BLaER1 (cell line): ENCODE measurements around the gene TEAD1.

Experiments used
- H3K27ac ChIP-seq: shearing (Covaris generic); formaldehyde crosslinking; 2 replicates; pipeline ENCODE4 v1.8.1; 2022
- H3K27me3 ChIP-seq: shearing (Covaris generic); formaldehyde crosslinking; 2 replicates; pipeline ENCODE4 v1.8.1; 2022
- H3K36me3 ChIP-seq: shearing (Covaris generic); formaldehyde crosslinking; 2 replicates; pipeline ENCODE4 v1.8.1; 2022
- H3K4me1 ChIP-seq: shearing (Covaris generic); formaldehyde crosslinking; 2 replicates; pipeline ENCODE4 v1.8.1; 2022
- H3K4me2 ChIP-seq: shearing (Covaris generic); formaldehyde crosslinking; 2 replicates; pipeline ENCODE4 v1.8.1; 2022
- H3K4me3 ChIP-seq: shearing (Covaris generic); formaldehyde crosslinking; 2 replicates; pipeline ENCODE4 v1.8.1; 2022
- H3K9ac ChIP-seq: shearing (Covaris generic); formaldehyde crosslinking; 2 replicates; pipeline ENCODE4 v1.8.1; 2022
- H3K9me3 ChIP-seq: shearing (Covaris generic); formaldehyde crosslinking; 2 replicates; pipeline ENCODE4 v1.8.1; 2022
- H4K20me1 ChIP-seq: shearing (Covaris generic); formaldehyde crosslinking; 2 replicates; pipeline ENCODE4 v1.8.1; 2022
- Cebpa-rat ChIP-seq: shearing (Covaris generic); IDR thresholded peaks from 2 replicates; pipeline ENCODE4 v1.8.1; 2022

TEAD1 gene

DNA sequence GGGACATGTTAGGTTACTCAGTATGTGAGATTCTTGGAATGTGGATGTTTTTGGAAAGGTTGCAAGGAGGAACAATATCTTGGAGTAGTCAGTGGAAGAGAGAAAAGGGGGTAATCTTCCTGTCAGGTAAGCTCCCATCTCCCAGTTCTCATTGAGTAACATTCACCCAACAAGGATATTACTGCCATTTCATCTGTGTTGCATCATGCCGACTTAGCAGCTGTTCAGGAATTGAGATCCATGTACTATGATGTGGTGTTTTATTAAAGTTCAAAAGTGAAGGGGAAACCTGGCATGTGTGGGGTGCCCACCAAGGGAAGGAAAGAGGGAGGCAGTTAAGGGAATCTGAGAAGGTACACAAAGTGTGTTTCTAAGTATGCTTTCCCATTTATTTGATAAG lies 276.4 kb downstream of the TEAD1 start:
- peaks cover 18% of the 10 kb centered on the region for H3K9me3 ChIP-seq
- no peak overlapping the region for H3K27ac ChIP-seq
- no peaks in the 10 kb centered on the region for H3K27me3 ChIP-seq
- H3K36me3 ChIP-seq: no peaks in the 10 kb centered on the region; the same call in 1 of the 2 replicates
- H3K4me1 ChIP-seq: 0 out of 2 replicates have a peak, but pooled peaks cover under 1% of the 10 kb centered on the region
- no peaks in the 10 kb centered on the region for H4K20me1 ChIP-seq
- no peak overlapping the region for H3K4me2 ChIP-seq
- no peak overlapping the region for H3K4me3 ChIP-seq
- H3K9ac ChIP-seq: no peak overlapping the region
- no peak for TF ChIP-seq Cebpa-rat

DNA sequence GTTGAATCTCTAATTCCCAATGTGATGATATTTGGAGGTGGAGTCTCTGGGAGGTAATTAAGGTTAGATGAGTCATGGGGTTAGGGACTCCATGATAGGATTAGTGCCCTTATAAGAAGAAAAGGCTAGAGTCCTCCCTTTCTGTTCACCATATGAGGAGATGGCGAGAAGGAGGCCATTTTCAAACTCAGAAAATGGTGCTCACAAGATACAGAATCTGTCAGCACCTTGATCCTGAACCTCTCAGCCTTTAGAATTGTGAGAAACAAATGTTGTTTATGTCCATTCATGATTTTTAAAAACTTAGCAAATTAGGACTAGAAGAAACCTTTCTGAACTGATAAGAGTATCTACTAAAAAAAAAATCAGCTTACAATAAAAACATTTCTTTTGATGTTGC lies 277.2 kb downstream of the TEAD1 start:
- Histone ChIP-seq H3K9me3 (peaks cover 18% of the 10 kb centered on the region), H3K27me3 (no peaks in the 10 kb centered on the region), H3K36me3 (no peaks in the 10 kb centered on the region; the same call in 1 of the 2 replicates), H3K4me2 (no peak overlapping the region), H3K4me1 (no peaks in the 10 kb centered on the region), H3K27ac (no peak overlapping the region), H3K9ac (no peak overlapping the region), H3K4me3 (no peak overlapping the region), H4K20me1 (no peaks in the 10 kb centered on the region)
- no peak for TF ChIP-seq Cebpa-rat

DNA sequence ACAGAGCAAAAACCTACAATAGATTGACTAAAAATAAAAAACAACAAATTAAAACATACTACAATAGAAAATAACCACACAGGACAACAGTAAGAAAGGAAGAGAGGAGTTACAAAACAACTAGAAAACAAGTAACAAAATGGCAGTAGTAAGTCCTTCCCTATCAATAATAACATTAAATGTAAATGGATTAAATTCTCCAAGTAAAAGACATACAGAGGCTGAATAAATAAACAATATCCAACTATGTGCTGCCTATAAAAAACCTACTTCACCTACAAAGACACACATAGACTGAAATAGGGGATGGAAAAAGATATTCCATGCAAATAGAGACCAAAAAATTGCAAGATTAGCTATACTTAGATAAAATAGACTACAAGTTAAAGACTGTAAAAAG lies 277.9 kb downstream of the TEAD1 start:
- H3K27ac ChIP-seq: no peak overlapping the region
- H4K20me1 ChIP-seq: no peaks in the 10 kb centered on the region
- no peak for TF ChIP-seq Cebpa-rat
- H3K9ac ChIP-seq: no peak overlapping the region
- no peaks in the 10 kb centered on the region for H3K27me3 ChIP-seq
- no peaks in the 10 kb centered on the region for H3K4me1 ChIP-seq
- no peak overlapping the region for H3K4me2 ChIP-seq
- H3K36me3 ChIP-seq: no peaks in the 10 kb centered on the region; the same call in 1 of the 2 replicates
- H3K4me3 ChIP-seq: no peak overlapping the region
- peaks cover 14% of the 10 kb centered on the region; the same call in 1 of the 2 replicates for H3K9me3 ChIP-seq

DNA sequence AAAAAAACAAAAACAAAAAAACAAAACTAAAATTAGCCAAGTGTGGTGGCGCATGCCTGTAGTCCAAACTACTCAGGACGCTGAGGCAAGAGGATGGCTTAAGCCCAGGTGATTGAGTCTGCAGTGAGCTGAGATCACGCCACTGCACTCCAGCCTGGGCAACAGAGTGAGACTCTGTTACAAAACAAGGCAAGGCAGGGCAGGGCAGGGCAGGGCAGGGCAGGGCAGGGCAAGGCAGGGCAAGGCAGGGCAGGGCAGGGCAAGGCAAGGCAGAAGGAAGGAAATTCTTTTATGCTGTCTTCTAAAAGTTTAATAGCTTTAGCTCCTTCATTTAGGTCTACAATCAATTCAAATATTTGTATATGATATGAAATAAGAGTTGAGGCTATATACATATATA lies 284.8 kb downstream of the TEAD1 start:
- no peak overlapping the region for H3K27ac ChIP-seq
- H3K4me1 ChIP-seq: no peaks in the 10 kb centered on the region
- H3K4me3 ChIP-seq: no peak overlapping the region

DNA sequence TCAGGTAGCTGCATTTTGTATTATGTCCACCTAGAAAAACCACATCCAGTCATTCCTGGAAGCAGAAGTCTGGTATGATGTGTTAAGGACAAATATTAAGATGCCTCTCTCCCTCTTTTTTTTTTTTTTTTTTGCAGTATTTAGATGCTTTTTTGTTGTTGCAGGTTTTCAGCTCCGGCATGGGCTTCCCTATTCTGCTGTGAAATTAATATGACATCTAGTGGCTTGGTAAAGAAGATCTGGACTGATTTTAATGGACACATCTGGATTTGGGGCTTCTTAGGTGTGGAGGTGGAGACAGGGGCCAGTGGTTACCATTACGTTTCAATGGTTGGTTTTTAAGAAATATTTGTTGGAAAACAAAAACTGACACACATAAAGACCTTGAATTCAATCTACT lies 287.4 kb downstream of the TEAD1 start:
- Histone ChIP-seq H4K20me1 (no peaks in the 10 kb centered on the region), H3K4me1 (no peaks in the 10 kb centered on the region), H3K27me3 (no peaks in the 10 kb centered on the region), H3K27ac (no peak overlapping the region), H3K4me2 (no peak overlapping the region), H3K36me3 (no peaks in the 10 kb centered on the region), H3K9ac (no peak overlapping the region), H3K9me3 (no peaks in the 10 kb centered on the region), H3K4me3 (no peak overlapping the region)
- TF ChIP-seq Cebpa-rat: no peak

More for the DNA sequence above, 284.8 kb downstream of the TEAD1 start:
- no peaks in the 10 kb centered on the region for H4K20me1 ChIP-seq
- H3K4me2 ChIP-seq: no peak overlapping the region
- no peak overlapping the region for H3K9ac ChIP-seq
- no peaks in the 10 kb centered on the region for H3K9me3 ChIP-seq
- no peaks in the 10 kb centered on the region for H3K27me3 ChIP-seq
- no peaks in the 10 kb centered on the region for H3K36me3 ChIP-seq
- no peak for TF ChIP-seq Cebpa-rat

DNA sequence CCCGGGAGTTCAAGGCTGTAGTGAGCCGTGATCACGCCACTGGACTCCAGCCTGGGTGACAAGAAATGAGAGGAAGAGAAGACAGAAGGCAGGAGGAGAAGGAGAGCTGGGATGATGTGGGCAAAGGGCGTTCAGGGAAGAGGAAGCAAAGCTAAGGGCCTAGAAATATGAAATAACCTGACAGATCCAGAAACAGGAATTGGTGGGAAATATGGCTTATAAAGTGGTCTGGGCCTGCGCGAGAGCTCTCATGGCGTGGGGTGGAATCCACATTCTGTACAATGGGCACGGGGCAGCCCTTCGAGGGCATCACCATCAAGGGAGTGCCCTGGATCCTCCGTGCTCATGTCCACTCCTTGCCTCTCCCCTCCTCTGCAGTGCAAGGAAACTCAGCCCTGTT lies 288.1 kb downstream of the TEAD1 start:
- Histone ChIP-seq H3K4me2 (no peak overlapping the region), H3K27ac (no peak overlapping the region), H3K4me1 (no peaks in the 10 kb centered on the region), H3K9me3 (no peaks in the 10 kb centered on the region), H3K36me3 (no peaks in the 10 kb centered on the region), H3K4me3 (no peak overlapping the region), H3K9ac (no peak overlapping the region), H3K27me3 (no peaks in the 10 kb centered on the region), H4K20me1 (no peaks in the 10 kb centered on the region)
- TF ChIP-seq Cebpa-rat: no peak

DNA sequence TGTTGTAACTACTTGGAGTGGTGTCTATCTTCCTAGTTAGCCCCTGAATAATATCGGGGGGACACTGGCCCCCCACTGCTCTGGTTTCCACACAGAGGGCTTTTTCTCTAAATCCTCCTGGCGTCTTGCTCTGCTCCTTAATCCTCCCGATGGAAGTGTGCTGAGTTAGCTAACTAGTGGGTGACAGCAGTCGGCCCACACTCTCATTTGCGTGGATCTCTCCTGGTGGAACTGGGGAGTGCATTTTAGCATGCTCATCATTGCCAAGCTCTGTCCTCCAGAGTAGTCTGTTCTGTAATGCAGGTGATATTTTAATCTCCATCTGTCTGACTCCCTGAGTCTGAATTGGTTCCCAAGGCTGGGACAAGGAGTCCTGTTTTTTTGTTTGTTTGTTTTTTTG lies 288.8 kb downstream of the TEAD1 start:
- no peaks in the 10 kb centered on the region for H4K20me1 ChIP-seq
- no peak overlapping the region for H3K4me3 ChIP-seq
- no peak overlapping the region for H3K4me2 ChIP-seq
- H3K9ac ChIP-seq: no peak overlapping the region
- H3K36me3 ChIP-seq: no peaks in the 10 kb centered on the region
- no peaks in the 10 kb centered on the region for H3K27me3 ChIP-seq
- no peak for TF ChIP-seq Cebpa-rat
- no peaks in the 10 kb centered on the region for H3K9me3 ChIP-seq
- H3K27ac ChIP-seq: no peak overlapping the region
- H3K4me1 ChIP-seq: no peaks in the 10 kb centered on the region

DNA sequence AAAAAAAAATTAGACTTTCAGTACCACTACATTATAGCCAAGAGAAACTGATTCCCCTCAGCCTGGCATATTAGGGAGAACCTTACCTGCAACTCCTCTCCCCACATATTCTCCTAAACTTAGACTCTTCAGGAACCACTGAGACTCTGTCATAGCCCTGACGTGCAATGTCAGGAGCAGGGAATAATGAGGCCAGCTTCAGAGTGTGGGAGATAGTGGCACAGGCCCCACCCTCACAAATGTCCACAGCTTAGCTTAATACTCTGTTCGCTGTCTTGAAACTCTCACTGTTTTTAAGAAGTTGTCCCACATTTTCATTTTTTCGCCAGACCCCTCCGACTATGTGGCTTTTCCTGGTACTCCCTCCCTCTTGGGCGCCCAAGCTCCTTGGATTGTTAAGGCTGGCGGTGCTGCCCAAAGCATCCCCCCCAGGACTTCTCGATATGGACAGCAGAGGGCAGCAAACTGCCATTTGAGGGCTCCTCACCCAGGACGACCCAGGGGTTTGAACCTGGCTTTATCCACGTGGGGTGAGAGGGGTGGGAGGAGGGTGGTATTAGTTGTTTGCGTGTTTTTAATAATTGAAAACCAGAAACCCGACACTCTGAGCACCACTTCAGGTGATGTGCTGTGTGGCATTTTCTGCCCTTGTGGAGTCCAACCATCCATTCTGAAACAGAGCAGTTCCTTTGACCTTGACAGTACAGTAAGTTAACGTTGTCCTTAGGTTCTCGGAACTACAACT lies 289.7 kb downstream of the TEAD1 start:
- no peaks in the 10 kb centered on the region for H3K36me3 ChIP-seq
- no peak overlapping the region for H3K9ac ChIP-seq
- no peaks in the 10 kb centered on the region for H3K27me3 ChIP-seq
- no peaks in the 10 kb centered on the region for H3K4me1 ChIP-seq
- H4K20me1 ChIP-seq: no peaks in the 10 kb centered on the region
- no peak for TF ChIP-seq Cebpa-rat
- no peak overlapping the region for H3K4me3 ChIP-seq
- H3K9me3 ChIP-seq: no peaks in the 10 kb centered on the region
- no peak overlapping the region for H3K27ac ChIP-seq
- no peak overlapping the region for H3K4me2 ChIP-seq

DNA sequence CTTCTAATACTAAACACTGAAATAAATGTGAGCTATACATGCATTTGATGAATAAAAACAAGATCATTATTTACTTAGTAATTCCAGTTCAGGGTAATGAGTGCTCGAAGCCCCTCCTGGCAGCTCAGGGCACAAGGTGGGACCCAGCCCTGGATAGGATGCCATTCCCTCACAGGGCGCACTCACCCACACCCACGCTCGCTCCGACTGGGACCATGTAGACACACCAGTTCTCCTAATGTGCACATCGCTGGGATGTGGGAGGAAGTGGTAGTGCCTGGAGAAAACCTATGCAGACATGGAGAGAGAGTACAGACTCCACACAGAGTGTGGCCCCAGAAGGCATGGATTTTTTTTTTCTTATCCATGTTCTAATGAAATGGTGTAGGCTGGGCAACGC lies 290.4 kb downstream of the TEAD1 start:
- H3K36me3 ChIP-seq: no peaks in the 10 kb centered on the region
- no peak overlapping the region for H3K4me3 ChIP-seq
- no peak overlapping the region for H3K9ac ChIP-seq
- no peaks in the 10 kb centered on the region for H3K4me1 ChIP-seq
- H3K27me3 ChIP-seq: no peaks in the 10 kb centered on the region
- no peak for TF ChIP-seq Cebpa-rat
- H4K20me1 ChIP-seq: no peaks in the 10 kb centered on the region
- no peaks in the 10 kb centered on the region for H3K9me3 ChIP-seq
- H3K4me2 ChIP-seq: no peak overlapping the region
- H3K27ac ChIP-seq: no peak overlapping the region

DNA sequence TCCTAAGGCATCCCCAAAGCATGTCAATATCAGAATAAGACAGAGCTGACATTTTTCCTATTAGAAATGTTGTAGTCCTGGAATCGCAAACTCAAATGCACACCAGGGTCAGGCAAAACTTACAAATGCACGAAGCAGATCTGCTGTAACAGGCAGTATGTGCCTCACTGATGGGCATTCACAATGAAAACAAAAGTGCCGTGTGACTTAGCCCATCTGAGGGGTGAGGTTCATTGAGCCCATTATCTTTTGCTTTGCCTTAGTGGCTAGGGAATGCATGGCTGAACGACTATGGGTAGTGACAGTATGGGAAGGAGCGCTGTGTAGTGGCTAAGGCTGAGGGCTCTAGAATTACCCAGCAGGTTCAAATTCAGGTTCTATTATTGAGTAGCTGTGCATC lies 291.8 kb downstream of the TEAD1 start:
- Histone ChIP-seq H3K9me3 (no peaks in the 10 kb centered on the region), H3K9ac (no peak overlapping the region), H3K27me3 (no peaks in the 10 kb centered on the region), H3K4me1 (no peaks in the 10 kb centered on the region), H4K20me1 (no peaks in the 10 kb centered on the region), H3K4me2 (no peak overlapping the region), H3K27ac (no peak overlapping the region), H3K4me3 (no peak overlapping the region), H3K36me3 (no peaks in the 10 kb centered on the region)
- TF ChIP-seq Cebpa-rat: no peak

DNA sequence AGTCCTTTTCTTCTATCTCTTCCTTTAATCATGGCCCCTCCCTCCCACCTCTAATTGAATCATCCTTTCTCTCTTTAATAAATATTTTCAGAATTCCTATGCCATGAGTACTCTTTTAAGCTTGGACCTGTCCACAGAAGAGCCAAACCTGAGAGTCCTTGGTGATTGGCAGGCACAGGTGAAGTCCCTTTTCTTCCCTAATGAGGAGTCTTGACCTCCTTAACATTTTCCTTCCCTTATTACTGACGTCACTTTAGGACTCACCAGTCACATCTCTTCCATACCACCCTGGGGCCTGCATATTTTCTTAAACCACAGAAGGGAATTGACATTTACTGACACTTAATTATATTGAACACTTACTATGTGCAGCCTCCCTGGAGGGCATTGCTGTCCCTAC lies 293.9 kb downstream of the TEAD1 start:
- H3K4me1 ChIP-seq: no peaks in the 10 kb centered on the region
- H3K4me2 ChIP-seq: no peak overlapping the region
- no peak overlapping the region for H3K9ac ChIP-seq
- TF ChIP-seq Cebpa-rat: no peak
- no peaks in the 10 kb centered on the region for H3K9me3 ChIP-seq
- no peak overlapping the region for H3K4me3 ChIP-seq
- no peaks in the 10 kb centered on the region for H3K36me3 ChIP-seq
- no peak overlapping the region for H3K27ac ChIP-seq
- no peaks in the 10 kb centered on the region for H4K20me1 ChIP-seq
- H3K27me3 ChIP-seq: no peaks in the 10 kb centered on the region
